Endothelial cell of umbilical vein (primary cell): ENCODE measurements around the gene YARS2. TPM values are rescaled to one million over a fixed set of nuclear protein-coding genes. Genes with fewer than 3 reads are reported as not detected.
A peak's percentile ranks its signal among the peaks of the same experiment; 100 is the strongest.

Experiments used
- BruUV-seq: library from RNA; stranded (reverse); fragments of 400-500 nt; replicated peaks from 2 replicates; lab custom pipeline; 2021; lab: Mats Ljungman, UMichigan
- CTCF ChIA-PET: fragments of 300-600, 350-600 bp; sonication (Branson Sonifier 250); formaldehyde crosslinking; loops from one replicate; lab custom pipeline; 2021; ENCODE audit warnings: antibody characterized with exemption, inconsistent platforms; lab: Charles Lee
- POLR2A ChIA-PET: fragments of 300-600, 350-600 bp; sonication (Branson Sonifier 250); formaldehyde crosslinking; loops from one replicate; lab custom pipeline; 2021; ENCODE audit warnings: antibody characterized with exemption, inconsistent platforms; lab: Charles Lee
- DNase-seq: peaks from one replicate; pipeline ENCODE4 v3.0.0-alpha.2; 2011; ENCODE audit warnings: low read depth, low spot score
- FAIRE-seq: peaks from 2 replicates; lab custom pipeline; 2011; peaks lifted over from hg19 to GRCh38; lab: Jason Lieb, UNC
- H2AFZ ChIP-seq: 2 replicates; pipeline ENCODE4 v1.6.0; 2012; ENCODE audit warnings: low read depth, low read length, control low read depth, inconsistent platforms
- H3K27ac ChIP-seq: 2 replicates; pipeline ENCODE4 v1.5.1; 2011; ENCODE audit warnings: low read depth, mild to moderate bottlenecking, control low read depth, low read length, moderate library complexity; ENCODE audit not compliant: insufficient read depth
- H3K27me3 ChIP-seq, 2 experiments: 2 replicates each; pipeline versions ENCODE4 v1.6.0 to v1.6.1; 2011; ENCODE audit warnings: low read length in 2 of 2, mixed read lengths in 1 of 2; ENCODE audit not compliant: control insufficient read depth in 2 of 2, insufficient read depth in 2 of 2
- H3K36me3 ChIP-seq, 2 experiments: 2 replicates in 1 of 2; 3 replicates in 1 of 2; pipeline ENCODE4 v1.5.1; 2011; ENCODE audit warnings: low read length in 2 of 2, mild to moderate bottlenecking in 1 of 2, moderate library complexity in 1 of 2; ENCODE audit not compliant: control insufficient read depth in 2 of 2, insufficient read depth in 2 of 2; ENCODE audit errors: extremely low read depth in 1 of 2
- H3K4me1 ChIP-seq: 3 replicates; pipeline ENCODE4 v1.5.1; 2011; ENCODE audit warnings: mild to moderate bottlenecking, low read length; ENCODE audit not compliant: control insufficient read depth, insufficient read depth; ENCODE audit errors: extremely low read depth
- H3K4me2 ChIP-seq: 2 replicates; pipeline ENCODE4 v1.6.1; 2011; ENCODE audit warnings: low read length, control low read depth, mixed read lengths; ENCODE audit not compliant: insufficient read depth
- H3K4me3 ChIP-seq, 3 experiments: fragments of 200-600 bp in 1 of 3; sonication (generic), shearing (Covaris generic) in 1 of 3; replicated peaks in 1 of 3; 2 replicates each; pipeline ENCODE4 v1.5.1; 2011 to 2016; ENCODE audit warnings: control low read depth in 3 of 3, low read length in 3 of 3, mild to moderate bottlenecking in 2 of 3, inconsistent platforms in 1 of 3, low read depth in 1 of 3, moderate library complexity in 1 of 3; ENCODE audit not compliant: insufficient read depth in 1 of 3
- H3K79me2 ChIP-seq: 2 replicates; pipeline ENCODE4 v1.6.0; 2012; ENCODE audit warnings: low read length, inconsistent platforms; ENCODE audit not compliant: control insufficient read depth, insufficient read depth
- H3K9ac ChIP-seq: replicated peaks from 2 replicates; pipeline ENCODE3; 2011; ENCODE audit warnings: low read length, control low read depth; ENCODE audit not compliant: insufficient read depth; ENCODE audit errors: extremely low read depth
- H3K9me1 ChIP-seq: replicated peaks from 3 replicates; pipeline ENCODE4 v1.6.0; 2011; ENCODE audit warnings: mild to moderate bottlenecking, low read length; ENCODE audit not compliant: control insufficient read depth, insufficient read depth; ENCODE audit errors: extremely low read depth
- H3K9me3 ChIP-seq: replicated peaks from 2 replicates; pipeline ENCODE4 v1.5.1; 2012; ENCODE audit warnings: low read length, inconsistent platforms; ENCODE audit not compliant: control insufficient read depth, insufficient read depth
- H4K20me1 ChIP-seq: replicated peaks from 2 replicates; pipeline ENCODE3; 2011; ENCODE audit warnings: mild to moderate bottlenecking, low read length; ENCODE audit not compliant: control insufficient read depth, insufficient read depth; ENCODE audit errors: extremely low read depth
- EZH2 ChIP-seq: IDR thresholded peaks from 2 replicates; pipeline ENCODE4 v1.6.1; 2012; ENCODE audit warnings: borderline replicate concordance, low read depth, mild to moderate bottlenecking, moderate library complexity, low read length, inconsistent platforms; ENCODE audit not compliant: severe bottlenecking
- FOS ChIP-seq: IDR thresholded peaks from 2 replicates; pipeline ENCODE4 v1.6.1; 2011; ENCODE audit warnings: mild to moderate bottlenecking, low read length, moderate library complexity, borderline replicate concordance; ENCODE audit not compliant: insufficient read depth
- GATA2 ChIP-seq: IDR thresholded peaks from 2 replicates; pipeline ENCODE4 v1.7.0; 2011; ENCODE audit warnings: low read depth, mild to moderate bottlenecking, moderate library complexity, mixed read lengths, low read length; ENCODE audit not compliant: insufficient read length, insufficient read depth
- JUN ChIP-seq: IDR thresholded peaks from 2 replicates; pipeline ENCODE4 v1.6.1; 2011; ENCODE audit warnings: borderline replicate concordance, low read depth; ENCODE audit not compliant: insufficient read length, insufficient read depth
- MAX ChIP-seq: IDR thresholded peaks from 2 replicates; pipeline ENCODE4 v1.6.1; 2011; ENCODE audit not compliant: insufficient read depth, insufficient read length
- MYC ChIP-seq: IDR thresholded peaks from one replicate; pipeline ENCODE4 v1.6.1; 2011; ENCODE audit warnings: mild to moderate bottlenecking, low read depth, low read length
- POLR2A ChIP-seq: IDR thresholded peaks from 2 replicates; pipeline ENCODE4 v1.6.1; 2012; ENCODE audit warnings: low read depth, mild to moderate bottlenecking, control low read depth, low read length
- POLR2AphosphoS5 ChIP-seq: IDR thresholded peaks from 2 replicates; pipeline ENCODE4 v1.6.1; 2012; ENCODE audit warnings: low read depth, mild to moderate bottlenecking, control low read depth, low read length, moderate library complexity; ENCODE audit not compliant: insufficient read depth
- dilution Hi-C: fragments of 300-500 bp; cut with MboI; formaldehyde crosslinking; loops from one replicate; pipeline ENCODE4 v1.15.0; 2019; ENCODE audit warnings: low sequenced_read_pairs; ENCODE audit not compliant: extremely low pct_ligation_motif_present
- intact Hi-C: fragments of 100-400 bp; cut with micrococcal nuclease; formaldehyde crosslinking; loops from one replicate; pipeline ENCODE4 v1.10.0; 2022
- polyA plus RNA-seq, 4 experiments: library from polyadenylated mRNA; depleted of rRNA in 3 of 4; stranded (reverse) in 3 of 4; unstranded in 1 of 4; fragments of >200 nt; gene quantifications; 2 replicates each; pipeline versions ENCODE4 v1.2.1 to v1.2.3, GENCODE V29; 2011 to 2012; ENCODE audit warnings: missing spikeins in 1 of 4
- total RNA-seq: library from RNA; stranded (reverse); gene quantifications from 2 replicates; pipeline ENCODE4 v1.2.3, GENCODE V29; 2021
- TF ChIP-seq, protein P1 (sequence below), 2 donors: IDR thresholded peaks; 1 replicate in 1 of 2; 2 replicates in 1 of 2; pipeline ENCODE4 v1.5.1; 2011; ENCODE audit warnings: low read length in 2 of 2, mild to moderate bottlenecking in 2 of 2, moderate library complexity in 2 of 2, control low read depth in 1 of 2, inconsistent platforms in 1 of 2, low read depth in 1 of 2; ENCODE audit not compliant: insufficient read depth in 1 of 2; ENCODE audit errors: extremely low read depth in 1 of 2

Gene YARS2
- total and polyA plus RNA-seq, 2 donors (not counting 3 experiments of a cell fraction or from before 2014, with no cell fraction given): 24.6 to 26.8 TPM

- intact Hi-C loops: loop anchor here (2.0 kb wide), 1 partner anchor 73 kb away; no protein-coding TSS in a partner anchor
- ChIA-PET POLR2A (no interaction called here), CTCF (no interaction called here)
- no peak for FAIRE-seq
- no peak for TF ChIP-seq FOS
- TF ChIP-seq EZH2: no peak
- TF ChIP-seq JUN: no peak
- no peak for TF ChIP-seq POLR2A
- no peak for TF ChIP-seq MYC
- no peak for TF ChIP-seq POLR2AphosphoS5
- TF ChIP-seq, protein P1, sequence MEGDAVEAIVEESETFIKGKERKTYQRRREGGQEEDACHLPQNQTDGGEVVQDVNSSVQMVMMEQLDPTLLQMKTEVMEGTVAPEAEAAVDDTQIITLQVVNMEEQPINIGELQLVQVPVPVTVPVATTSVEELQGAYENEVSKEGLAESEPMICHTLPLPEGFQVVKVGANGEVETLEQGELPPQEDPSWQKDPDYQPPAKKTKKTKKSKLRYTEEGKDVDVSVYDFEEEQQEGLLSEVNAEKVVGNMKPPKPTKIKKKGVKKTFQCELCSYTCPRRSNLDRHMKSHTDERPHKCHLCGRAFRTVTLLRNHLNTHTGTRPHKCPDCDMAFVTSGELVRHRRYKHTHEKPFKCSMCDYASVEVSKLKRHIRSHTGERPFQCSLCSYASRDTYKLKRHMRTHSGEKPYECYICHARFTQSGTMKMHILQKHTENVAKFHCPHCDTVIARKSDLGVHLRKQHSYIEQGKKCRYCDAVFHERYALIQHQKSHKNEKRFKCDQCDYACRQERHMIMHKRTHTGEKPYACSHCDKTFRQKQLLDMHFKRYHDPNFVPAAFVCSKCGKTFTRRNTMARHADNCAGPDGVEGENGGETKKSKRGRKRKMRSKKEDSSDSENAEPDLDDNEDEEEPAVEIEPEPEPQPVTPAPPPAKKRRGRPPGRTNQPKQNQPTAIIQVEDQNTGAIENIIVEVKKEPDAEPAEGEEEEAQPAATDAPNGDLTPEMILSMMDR (IDR thresholded peaks at IDR 0.05; ENCODE audit: extremely low read depth in 1 of 2, insufficient read depth in 1 of 2, low read depth in 1 of 2, low read length in 2 of 2): no peak
- TF ChIP-seq GATA2: no peak
- TF ChIP-seq MAX: no peak
- H3K9ac ChIP-seq: no peak overlapping the region
- H3K9me3 ChIP-seq: no peaks in the 10 kb centered on the region
- no TSS peak for BruUV-seq
- peaks cover 13% of the 10 kb centered on the region for H3K4me1 ChIP-seq
- H3K27ac ChIP-seq: peak overlapping the region; percentile 91
- peaks cover 24% of the 10 kb centered on the region for H3K79me2 ChIP-seq
- H3K27me3 ChIP-seq: no peaks in the 10 kb centered on the region
- H3K9me1 ChIP-seq: no peaks in the 10 kb centered on the region
- peak overlapping the region in 1 of 3 experiments; percentile 90 for H3K4me3 ChIP-seq
- no peaks in the 10 kb centered on the region for H4K20me1 ChIP-seq
- peaks cover 8 to 15% of the 10 kb centered on the region in 2 experiments for H3K36me3 ChIP-seq
- no peak overlapping the region for H2AFZ ChIP-seq
- no peak for DNase-seq
- H3K4me2 ChIP-seq: peak overlapping the region; percentile 97
- dilution Hi-C loops: no loop called here
These were observed 2.1 kb downstream of the YARS2 start for GRCh38 chr12:32753605-32754004.
